Stimulated activated CD4-positive, alpha-beta T cell treated with anti-CD3 and anti-CD28 coated beads, Interleukin-1b, Interleukin-23, amount 100 ng/mL, for 1 hour (primary cell): ENCODE data around the gene TTLL8.

Experiments used
- DNase-seq, 2 donors: peaks; one replicate each; pipeline ENCODE4 v3.0.0-alpha.2; 2020; ENCODE audit warnings: low read depth in 2 of 2

The TTLL8 gene

DNA sequence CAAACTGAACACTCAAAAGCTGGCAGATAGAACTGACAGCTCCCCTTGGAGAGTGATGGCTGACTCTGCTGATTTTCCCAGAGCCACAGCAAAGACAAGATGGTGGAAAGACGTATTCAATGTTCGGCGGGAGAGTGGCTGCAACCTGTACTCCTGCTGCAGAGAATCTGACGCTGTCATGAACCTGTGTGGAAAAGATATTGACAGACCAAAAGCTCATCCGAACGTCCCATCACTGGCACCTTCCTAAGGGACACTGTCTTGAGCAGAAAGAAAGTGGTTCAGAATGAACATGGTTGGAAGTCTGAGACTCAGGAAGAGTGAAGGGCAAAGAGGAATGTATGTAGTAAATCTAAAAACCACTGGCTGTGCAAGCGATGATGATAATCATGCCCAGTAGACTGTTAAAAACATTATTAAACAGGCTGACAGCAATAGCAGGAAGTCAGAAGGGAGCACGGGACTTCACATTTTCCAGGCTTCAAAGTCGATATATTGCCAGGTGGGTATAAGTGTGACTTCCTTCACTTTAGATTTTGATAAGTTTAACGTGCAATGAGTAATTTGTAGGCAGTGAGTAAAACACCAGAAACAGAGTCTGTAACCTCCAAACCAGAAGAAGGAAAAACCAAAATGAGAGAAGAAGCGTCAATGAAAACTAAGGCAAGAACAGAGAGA, 39.4 kb downstream of the TTLL8 start:
- no peak for DNase-seq

DNA sequence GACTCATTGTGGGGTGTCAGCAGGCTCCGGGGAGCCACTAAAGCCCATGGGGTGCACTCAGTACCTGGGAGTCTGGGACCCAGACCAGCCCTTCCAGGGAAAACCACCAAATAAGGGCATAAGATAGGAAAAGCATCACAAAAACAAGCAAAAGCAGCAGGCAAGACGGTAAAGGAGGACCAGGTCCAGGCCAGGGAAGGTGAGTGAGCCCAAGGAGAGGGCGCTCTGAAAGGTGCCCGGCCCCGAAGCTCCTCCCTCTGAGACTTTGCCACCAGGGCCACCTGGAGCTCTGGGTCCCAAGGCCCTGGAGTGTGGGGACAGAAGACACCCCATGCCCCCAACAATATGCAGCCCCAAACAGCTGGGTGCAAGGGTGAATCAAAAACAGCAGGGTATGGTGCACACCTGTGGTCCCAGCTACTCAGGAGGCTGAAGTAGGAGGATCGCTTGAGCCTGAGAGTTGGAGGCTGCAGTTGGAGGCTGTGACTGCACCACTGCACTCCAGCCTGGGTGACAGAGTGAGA, 40.3 kb downstream of the TTLL8 start:
- DNase-seq = no peak

DNA sequence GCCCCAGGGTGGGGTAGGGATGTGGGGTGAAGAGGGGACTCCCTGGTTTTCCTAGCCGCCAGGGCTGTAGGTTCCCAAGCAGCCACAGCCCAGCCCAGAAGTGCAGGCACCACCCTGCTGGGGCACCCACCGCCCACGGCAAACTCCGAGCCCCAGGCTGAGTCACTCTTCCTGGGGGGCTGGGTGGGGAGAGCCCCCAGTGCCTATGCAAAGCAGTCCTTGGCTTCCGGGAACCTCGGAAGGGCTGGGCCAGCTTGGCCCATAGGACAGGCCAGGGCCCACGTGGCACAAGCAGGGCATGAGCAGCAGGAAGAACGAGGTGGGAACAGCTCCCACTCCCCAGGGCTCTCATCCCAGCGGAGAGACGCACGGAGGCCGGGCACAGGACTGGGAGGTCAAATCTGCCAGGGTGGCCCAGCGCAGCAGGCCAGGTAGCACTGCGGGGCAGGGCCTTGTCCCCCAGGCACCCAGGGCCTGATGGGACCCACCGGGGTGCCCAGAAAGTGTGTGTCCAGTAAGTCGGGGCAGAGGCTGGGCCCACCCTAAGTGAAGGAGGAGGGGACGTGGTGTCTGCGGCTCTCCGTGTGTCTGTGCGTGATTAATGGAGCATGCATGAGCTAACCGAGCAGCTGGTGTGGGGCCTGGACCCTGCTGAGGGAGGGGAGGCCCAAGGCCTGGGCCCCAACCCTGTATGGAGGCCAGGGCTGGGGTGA, 41.0 kb downstream of the TTLL8 start:
- DNase-seq = peak in 1 of 2 donors; percentile 53

DNA sequence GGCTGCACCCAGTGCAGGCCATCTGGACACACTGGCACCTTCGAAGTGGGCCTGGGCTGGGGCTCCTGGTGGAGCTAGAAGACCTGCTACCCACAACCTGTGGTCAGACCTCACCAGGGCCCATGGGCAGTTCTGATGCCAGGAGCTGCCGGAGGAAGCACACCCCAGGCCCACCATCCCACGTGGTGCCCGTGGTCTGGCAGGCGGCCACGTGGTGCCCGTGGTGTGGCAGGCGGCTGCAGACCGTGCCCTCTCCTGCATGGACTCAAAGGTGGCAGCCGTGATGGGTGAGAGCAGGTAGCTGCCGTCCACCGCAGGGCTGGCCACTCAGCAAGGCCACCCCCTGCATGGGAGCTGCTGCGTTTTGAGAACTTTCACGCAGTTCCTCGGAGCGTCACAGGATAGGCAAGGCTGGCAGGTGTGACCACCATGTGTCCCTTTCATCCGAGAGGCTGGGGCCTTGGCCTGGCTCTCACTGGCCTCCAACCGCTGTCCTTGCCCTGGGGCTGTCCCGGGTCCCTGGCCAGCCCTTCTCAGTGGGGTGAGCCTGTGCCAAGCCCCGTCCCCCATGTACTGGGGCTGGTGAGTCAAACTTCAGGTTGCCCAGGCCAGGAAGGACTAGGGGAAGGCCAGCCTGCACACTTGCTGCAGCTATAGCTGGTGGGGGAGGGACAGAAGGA, 41.6 kb downstream of the TTLL8 start:
- DNase-seq = no peak

DNA sequence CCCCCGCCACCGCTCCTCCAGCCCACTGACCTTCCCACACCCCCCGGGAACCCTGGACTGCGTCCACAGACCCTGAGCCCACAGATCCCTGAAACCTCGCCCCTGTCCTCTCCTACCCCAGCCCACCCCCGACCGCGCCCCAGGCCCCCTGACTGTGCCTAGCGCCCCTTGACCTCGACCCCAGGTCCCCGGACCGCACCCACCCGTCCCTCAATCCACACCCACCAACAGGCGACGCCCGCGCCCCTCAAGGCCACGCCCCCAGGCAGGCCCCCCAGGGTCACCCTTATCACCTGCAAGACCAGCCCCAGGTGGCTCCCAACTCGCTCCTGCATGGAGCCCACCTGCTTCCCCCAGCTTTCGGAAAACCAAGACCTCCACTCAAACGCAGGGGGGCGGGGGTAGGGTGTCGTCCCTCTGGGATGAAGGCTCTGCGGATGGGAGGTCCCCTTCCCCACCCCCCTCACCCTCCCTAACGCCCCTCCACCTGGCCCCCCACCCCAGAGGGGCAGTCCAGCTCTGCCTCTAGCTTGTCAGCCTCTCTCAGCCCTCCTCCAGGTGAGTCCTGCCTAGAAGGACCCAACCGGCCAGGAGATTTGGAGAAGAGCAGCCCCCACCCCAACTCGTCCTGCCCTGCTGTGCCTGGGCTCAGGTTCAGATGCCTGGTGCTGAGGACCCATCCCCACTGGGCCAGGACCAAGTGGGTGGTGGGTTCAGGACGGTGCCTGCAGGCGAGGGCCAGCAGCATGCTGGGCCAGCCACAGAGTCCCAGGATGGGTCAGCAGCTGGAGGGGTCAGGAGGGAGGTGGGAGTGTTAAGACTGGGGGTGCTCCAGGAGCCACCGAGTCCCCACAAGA, 42.4 kb downstream of the TTLL8 start:
- DNase-seq = no peak

DNA sequence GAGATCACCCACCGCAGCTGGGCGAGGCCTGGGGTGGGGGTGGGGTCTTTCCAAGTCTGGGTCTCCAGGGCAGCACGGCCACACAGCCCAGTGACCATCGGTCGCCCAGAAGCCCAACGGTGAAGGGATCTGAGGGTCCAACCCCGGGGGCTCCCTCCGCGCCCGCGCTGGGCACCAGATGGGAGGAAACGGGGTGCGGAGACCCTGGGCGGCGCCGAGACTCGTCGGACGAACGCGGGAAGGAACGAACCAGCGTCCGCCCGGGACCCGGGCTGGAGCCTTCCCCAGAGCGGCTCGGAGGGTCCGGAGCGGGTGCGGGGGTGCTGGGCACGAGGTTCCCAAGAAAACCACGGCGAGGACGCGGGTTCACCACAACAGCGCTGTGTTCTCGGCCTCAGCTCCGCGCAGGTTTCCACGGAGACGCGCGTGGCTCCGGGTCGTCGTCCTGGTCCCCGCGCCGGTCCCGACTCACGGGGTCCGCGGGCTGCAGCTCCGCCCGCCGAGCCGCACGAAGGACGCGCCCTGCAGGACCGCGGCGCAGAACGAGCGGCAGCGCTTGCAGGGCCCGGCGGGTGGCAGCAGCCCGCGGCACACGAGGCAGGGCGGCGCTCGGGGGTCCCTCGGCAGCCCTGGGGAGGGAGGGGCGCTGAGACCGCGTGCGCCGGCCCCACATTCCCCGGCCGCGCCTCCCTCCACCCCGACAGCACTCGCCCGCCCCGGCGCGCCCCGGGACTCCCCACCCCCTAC, 43.3 kb downstream of the TTLL8 start:
- DNase-seq = no peak

DNA sequence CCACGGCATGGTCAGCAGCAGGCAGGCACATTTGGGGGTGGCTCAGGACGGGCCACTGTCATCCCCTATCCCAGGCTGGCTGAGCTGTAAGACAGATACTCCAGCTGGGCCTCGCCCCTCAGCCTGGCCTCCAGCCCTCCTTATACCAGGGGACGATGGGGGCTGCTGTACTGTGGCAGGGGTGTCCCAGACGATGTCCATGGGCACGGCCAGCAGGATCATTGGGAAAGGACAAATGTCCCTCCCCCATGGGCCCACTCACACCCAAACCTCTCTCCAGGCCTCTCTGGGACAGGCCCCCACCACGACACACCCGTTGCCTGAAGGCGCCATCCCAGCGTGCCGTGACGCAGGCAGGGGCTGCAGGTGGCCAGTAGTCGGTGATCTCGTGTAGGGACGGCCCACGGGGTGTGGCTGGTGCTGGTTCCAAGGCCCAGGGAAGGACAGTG, 44.0 kb downstream of the TTLL8 start:
- no peak for DNase-seq

DNA sequence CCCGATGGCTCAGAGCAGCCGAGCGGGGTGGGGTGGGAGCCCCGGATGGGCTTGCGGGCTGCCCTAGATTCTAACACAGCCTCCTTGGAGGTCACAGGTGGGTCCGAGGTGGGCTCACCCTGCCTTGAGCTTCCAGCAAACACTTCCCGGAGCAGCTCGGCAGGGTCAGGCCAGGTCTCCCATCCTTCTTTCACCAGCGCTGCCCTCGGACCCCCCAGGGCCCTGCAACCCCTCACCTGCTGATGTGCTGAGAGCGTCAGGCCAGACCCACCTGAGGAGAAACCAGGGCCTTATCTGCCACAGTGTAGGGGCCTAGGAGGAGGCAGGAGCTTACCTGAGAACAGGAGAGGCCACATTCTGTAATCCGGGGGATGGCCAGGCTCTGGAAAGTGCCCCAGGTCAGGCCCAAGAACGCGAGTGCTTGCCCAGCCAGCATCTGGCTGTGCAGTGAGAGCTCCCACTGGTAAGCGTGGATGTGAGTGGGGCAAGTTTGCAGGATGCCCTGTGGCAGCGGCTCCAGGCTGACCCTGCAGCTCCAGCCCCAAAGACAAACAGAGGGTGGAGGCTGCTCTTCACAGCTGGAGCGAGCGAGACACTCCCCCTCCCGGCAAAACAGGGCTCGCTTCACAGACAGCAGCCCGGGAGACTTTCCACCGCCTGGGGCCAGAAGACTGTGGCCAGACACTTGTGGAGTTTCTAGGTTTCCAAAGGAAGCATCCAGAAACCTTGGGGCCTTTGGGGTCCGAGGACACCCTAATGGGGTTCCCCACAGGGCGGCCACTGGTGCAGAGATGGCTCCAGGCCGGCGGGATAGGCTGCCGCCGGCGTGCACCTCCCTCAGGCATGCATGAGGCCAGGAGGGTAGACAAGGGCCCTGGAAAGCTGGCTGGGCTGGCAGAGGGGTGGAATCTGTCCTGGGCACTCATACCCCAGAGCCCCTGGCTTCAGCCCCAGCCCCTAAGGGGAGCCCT, 45.6 kb downstream of the TTLL8 start, which contains the start of gene IL17REL:
Gene IL17REL (minus strand): TSS at position 555 of the 971 bp plus-strand sequence. CDS start 119 bp downstream, at position 436.
- DNase-seq = no peak

DNA sequence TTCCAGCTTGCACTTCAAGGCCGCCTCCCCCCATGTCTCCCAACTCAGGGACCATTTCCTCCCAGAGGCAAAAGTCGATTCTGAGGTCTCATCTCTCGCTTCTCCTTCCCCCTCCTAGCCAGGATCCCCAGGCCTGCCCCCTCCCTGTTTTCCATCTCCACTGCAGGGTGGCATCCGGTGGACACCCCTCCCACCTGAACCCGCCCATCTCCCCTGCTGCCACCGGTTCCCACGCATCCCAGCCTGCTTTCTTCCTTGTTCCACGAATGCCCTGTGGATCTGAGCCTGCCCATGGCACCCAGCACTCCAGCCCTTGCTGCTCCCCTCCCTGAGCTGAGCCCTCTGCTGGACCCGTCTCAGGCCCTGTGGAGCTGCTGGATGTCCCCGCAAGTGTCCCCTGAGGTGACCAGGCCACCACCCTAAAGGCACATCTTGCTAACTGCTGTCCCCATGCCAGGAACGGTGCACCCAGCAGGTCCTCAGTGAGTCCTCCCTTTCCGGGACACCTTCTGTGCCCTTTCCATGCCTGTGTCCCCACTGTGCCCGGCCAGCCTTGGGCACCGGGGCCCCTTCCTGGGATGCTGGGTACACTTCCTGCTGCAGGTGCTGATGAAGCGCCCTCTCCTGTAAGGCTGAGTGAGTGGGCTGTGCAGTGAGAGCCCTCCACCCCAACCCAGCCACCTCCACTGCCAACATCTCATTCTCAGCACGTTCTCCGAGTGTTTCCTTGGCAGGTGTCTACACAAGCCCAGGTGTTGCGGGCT, 46.5 kb downstream of the TTLL8 start:
- no peak for DNase-seq

DNA sequence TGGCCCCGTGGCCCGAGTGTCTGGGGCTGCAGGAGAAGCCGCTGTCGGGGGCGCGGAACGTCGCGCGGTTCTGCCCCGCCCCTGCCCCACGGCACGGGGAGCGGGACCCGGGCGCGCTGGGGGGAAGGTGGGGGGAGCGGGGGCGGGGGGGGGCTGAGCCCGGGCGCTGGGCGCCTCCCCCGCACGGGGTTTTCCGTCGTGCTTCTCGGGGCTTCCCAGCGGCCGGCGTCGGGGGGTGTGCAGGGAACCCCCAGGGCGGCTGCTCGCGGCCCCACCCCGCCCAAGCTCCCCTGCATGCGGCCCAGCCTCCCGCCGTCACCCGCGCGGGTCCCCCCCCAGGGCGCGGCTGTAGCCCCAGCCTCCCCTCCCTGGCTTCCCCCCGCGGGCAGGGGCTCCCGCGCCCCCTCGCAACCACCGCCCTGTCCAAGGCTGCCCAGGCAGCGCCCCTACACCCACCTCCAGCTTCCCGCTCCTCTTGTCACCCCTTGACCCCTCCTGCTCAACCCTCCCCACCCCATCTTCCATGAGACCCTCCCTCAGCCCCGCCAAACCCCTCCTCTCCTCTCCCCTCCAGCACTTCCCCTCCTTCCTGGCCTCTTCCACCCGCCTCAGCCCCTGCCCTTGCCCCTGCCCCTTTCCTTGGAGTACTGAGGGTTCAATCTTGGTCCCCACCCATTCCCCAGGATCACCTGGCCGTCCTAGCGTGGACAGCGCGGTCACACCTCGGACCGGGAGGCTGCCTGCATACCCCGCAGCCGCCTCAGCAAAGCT, 47.2 kb downstream of the TTLL8 start:
- peak; percentile 28 to 56 for DNase-seq

DNA sequence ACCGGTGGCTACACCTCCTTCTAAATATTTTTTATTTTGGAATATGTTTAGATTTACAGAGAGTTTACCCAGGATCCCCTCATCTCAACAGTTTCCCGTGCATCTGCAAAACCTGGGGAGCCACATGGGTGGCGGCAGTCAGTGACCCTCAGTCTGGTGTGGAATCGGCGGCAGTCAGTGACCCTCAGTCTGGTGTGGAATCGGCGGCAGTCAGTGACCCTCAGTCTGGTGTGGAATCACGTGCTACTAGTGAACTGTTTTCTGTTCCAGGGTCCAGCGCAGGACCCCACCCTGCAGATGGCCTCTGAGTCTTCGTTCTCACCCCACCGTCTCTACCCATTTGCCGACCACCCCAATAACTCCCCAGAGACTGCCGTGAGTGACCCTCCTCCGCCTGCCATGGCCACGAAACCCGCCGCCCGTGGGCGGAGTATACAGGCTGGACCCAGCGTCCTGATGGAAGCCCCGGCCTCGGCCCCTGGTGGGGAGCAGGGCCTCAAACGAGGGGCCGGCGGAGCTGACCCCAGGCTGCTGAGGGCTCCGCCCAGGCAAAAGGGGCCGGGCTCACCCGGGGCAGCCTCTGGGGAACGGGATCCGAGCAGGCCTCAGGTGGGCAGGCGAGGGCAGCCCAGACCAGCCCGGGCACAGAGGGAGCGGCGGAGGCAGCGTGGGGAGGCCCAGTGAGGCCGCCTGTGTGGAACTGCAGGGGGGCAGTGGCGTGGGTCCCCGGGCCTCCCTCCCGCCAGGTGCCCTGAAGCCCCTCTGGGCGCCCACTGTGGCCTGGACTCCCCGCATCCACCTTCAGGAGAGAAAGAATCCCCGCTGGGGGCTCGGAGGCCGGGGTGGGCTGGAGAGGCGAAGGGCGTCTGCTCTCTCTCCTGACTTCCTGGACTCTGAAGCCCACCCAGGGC, 48.1 kb downstream of the TTLL8 start:
- no peak for DNase-seq

DNA sequence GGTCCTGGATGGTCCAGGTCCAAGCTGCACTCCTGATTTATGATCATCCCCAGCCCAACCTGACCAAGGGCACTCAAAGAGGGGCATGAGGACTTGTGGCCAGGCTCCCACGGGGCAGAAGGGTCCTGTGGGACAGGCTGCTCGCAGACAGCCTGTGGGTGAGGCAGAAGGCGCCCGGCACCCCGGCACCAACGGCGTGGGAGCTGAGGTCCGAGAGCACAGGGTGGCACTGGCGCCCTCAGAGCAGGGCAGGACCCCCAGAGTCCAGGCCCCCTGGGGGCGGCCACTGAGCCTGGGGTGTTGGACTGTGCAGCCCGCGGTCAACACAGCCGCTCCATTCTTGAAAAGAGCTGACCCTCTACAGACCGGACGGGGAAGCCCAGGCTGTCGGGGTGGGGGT, 48.8 kb downstream of the TTLL8 start:
- no peak for DNase-seq

DNA sequence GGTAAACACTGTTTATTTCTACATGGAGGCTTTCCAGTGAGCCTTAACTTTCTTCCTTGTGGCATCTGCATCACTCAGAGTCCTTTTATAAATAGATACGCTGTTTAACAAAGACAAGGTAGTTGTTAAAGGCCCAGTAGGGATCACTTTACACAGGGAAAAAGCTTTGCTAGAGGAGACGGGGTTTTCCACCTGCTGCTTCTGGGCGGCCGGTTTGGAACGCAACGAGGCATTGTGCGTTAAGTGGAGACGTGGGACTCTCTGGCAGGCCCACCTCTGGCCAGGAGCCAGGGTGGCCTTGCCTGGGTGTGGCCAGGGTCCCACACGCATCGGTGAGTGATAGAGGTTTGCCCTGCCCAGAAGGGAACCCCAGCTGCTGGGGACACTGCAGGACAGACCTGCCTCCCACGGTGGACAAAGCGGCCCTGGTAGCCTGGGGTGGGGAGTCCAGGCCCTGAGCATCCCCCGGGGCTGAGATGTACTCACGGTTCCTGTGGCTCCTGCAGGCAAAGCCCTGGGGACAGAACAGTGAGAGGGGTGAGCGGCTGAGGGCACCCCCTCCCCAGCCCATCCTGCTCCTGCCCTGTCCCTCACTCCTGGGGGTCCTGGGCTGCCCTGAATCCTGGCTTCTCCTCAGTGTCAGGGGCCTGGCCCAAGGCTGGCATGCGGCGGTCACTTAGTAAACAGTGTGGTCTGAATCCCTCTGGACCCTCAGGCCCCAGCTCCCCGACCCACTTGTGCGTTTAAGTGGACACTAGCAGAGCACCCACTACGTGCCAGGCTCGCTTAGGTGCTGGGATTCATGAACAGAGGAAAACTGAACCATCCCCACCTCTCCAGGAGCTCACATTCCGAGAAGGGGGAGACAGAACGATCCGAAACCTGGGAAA, 49.7 kb downstream of the TTLL8 start:
- DNase-seq = no peak

DNA sequence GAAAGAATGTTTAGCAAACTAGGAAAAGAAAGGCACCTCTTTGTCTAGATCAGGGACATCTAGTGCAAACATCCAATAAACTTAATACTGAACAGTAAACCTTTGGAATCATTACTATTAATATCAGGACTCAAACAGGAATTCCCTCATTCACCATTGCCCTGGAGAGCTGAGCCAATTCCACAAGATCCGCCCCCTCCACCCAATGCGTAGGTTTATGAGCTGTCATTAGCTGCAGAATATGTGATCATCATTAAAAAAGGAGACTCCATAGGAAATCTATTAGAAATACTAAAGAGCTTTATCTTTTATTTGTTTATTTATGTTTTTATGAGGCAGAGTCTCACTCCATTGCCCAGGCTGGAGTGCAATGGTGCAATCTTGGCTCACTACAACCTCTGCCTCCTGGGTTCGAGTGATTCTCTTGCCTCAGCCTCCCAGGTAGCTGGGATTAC, 51.0 kb downstream of the TTLL8 start:
- no peak for DNase-seq

DNA sequence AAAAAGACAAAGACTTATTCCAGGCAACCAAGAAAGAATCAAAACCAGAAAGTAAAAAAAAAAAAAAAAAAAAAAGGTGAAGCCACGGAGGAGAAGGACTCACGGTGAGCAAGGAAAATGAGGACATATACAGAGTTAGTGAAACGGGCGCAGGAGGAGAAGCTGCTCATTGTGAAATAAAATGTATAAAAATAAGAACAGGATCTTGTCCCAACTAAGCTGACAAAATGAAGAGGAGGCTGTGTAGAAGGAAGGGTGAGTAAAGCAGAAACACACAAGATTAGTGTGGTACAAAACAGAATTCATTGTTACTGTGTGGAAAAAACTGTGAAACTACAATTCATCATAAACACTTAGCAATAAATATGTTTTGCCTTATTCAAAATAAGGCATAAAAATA, 53.2 kb downstream of the TTLL8 start:
- DNase-seq = no peak

DNA sequence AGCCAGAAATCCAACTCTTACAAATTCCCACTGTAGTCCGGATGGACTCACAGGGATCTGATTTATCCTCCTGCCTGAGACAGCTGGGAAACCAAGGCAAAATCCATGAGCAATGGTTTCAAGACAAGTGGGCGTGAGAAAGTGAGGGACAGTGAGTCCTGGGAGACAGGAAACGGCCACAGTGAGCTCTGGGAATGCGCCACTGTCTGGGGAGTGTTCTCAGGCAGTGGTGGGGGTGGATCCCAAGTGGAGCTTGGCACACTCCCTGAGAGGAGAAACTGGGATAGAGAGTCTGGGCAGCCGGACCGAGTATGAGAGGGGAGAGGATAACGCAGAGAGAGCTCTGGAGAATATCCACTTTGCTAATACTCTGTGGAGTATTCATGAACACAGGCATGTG, 55.3 kb downstream of the TTLL8 start:
- DNase-seq = no peak
